ENCODE measurements around the gene DUSP8.
A peak's percentile ranks its signal among the peaks of the same experiment; 100 is the strongest.

Gene DUSP8

GRCh38 chr11:1545432-1545831, 26.6 kb downstream of the DUSP8 start:
- Histone ChIP-seq H3K4me1 (ENCODE audit: control insufficient read depth, insufficient read depth, low read length) (peaks cover 3% of the 10 kb centered on the region; the same call in 1 of the 2 replicates), H3K4me3 (ENCODE audit: low read depth, low read length) (no peak overlapping the region), H3K9me3 (ENCODE audit: control insufficient read depth, insufficient read depth, low read depth, low read length) (no peaks in the 10 kb centered on the region), H3K36me3 (ENCODE audit: control insufficient read depth in 2 of 2, insufficient read depth in 1 of 2, low read length in 2 of 2) (no peaks in the 10 kb centered on the region), H3K27ac (ENCODE audit: extremely low read depth, low read depth, low read length) (no peak overlapping the region)
- TF ChIP-seq IKZF3 (tag by site-specific recombination; IDR thresholded peaks at IDR 0.05), result no peak
- no peak for TF ChIP-seq MZF1 (tag by site-specific recombination; IDR thresholded peaks at IDR 0.05; ENCODE audit: borderline replicate concordance)
- no peak for TF ChIP-seq ZNF792 (tag by site-specific recombination; IDR thresholded peaks at IDR 0.05)
- TF ChIP-seq ZNF366 (tag by site-specific recombination; conservative IDR thresholded peaks at IDR 0.05), result peak; percentile 87
- ChIA-PET CTCF (interaction anchor here (0.6 to 5.4 kb wide), 7 partner anchors 13 to 240 kb away, joined by 3 to 138 read pairs (median 4); no protein-coding TSS in a partner anchor), POLR2A (no interaction called here)

DNA sequence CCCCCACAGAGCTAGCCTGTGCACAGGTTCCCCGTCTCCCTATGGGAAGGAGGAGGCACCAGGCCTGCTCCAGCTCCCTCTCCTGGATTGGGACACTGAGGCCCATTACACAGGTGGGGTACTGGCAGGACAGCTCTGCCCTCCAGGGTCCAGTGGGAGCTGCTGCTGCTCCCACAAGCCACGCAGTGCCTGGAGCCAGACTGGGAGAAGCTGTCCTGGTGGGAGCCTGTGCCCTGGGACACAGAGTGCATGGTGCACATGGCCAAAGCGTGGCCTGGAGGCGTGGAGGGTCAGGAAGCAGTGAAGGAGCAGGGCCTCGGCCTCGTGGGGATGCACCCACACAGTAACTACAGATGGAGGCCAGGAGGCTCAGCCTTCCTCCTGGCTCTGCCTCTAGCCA, 27.5 kb downstream of the DUSP8 start:
- TF ChIP-seq, protein P1, sequence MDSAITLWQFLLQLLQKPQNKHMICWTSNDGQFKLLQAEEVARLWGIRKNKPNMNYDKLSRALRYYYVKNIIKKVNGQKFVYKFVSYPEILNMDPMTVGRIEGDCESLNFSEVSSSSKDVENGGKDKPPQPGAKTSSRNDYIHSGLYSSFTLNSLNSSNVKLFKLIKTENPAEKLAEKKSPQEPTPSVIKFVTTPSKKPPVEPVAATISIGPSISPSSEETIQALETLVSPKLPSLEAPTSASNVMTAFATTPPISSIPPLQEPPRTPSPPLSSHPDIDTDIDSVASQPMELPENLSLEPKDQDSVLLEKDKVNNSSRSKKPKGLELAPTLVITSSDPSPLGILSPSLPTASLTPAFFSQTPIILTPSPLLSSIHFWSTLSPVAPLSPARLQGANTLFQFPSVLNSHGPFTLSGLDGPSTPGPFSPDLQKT (IDR thresholded peaks at IDR 0.05; ENCODE audit: borderline replicate concordance, low read depth, low read length), result no peak
- TF ChIP-seq INSM2 (tag by site-specific recombination; IDR thresholded peaks at IDR 0.05) (no peak), ZSCAN23 (tag by site-specific recombination; IDR thresholded peaks at IDR 0.05) (no peak)
- Histone ChIP-seq H3K9me3 (ENCODE audit: control insufficient read depth, insufficient read depth, low read depth, low read length) (no peaks in the 10 kb centered on the region), H3K4me3 (ENCODE audit: low read depth, low read length) (no peak overlapping the region), H3K36me3 (ENCODE audit: control insufficient read depth in 2 of 2, insufficient read depth in 1 of 2, low read length in 2 of 2) (no peaks in the 10 kb centered on the region), H3K27ac (ENCODE audit: extremely low read depth, low read depth, low read length) (no peak overlapping the region), H3K4me1 (ENCODE audit: control insufficient read depth, insufficient read depth, low read length) (peaks cover 3% of the 10 kb centered on the region; the same call in 1 of the 2 replicates)
- CTCF ChIA-PET, result interaction anchor here (5.4 kb wide), 1 partner anchor 29 kb away, joined by 138 read pairs; no protein-coding TSS in a partner anchor
- POLR2A ChIA-PET, result no interaction called here

DNA sequence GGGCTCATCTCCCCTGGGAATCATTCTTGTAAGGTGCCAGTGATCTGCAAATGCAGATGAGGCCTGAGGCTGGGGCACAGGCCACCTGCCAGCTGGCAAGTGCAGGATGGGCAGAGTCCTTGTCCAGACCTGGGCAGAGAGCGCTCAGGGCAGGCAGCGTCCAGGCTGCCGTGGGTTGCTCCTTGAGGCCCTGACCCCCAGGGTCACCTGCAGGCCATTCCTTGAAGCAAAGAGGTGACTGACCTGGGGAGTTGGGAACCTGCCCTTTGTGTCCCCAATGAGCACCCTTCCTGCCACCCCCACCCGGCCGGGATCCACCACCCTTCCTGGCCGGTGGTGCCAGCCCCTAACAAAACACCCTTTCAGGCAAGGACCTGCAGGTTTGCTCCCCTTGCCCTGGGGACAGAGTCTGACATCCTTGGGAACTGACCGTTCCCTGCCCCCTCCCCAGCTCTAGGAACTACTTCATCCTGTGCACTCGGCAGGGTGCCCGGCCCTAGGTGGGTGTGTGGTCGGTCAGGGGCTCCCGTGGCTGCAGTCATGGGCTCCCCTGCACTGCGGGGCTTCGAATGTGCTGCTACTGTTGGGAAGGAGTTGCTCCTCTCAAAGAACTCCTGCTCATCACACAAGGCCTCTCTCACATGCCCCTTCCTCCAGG, 28.3 kb downstream of the DUSP8 start:
- ChIA-PET POLR2A (no interaction called here), CTCF (interaction anchor here (5.4 kb wide), 1 partner anchor 30 kb away, joined by 138 read pairs; no protein-coding TSS in a partner anchor)
- Histone ChIP-seq H3K4me3 (ENCODE audit: low read depth, low read length) (no peak overlapping the region), H3K36me3 (ENCODE audit: control insufficient read depth in 2 of 2, insufficient read depth in 1 of 2, low read length in 2 of 2) (no peaks in the 10 kb centered on the region), H3K9me3 (ENCODE audit: control insufficient read depth, insufficient read depth, low read depth, low read length) (no peaks in the 10 kb centered on the region), H3K4me1 (ENCODE audit: control insufficient read depth, insufficient read depth, low read length) (peaks cover 3% of the 10 kb centered on the region; the same call in 1 of the 2 replicates), H3K27ac (ENCODE audit: extremely low read depth, low read depth, low read length) (no peak overlapping the region)
- TF ChIP-seq ZNF677 (tag by site-specific recombination; IDR thresholded peaks at IDR 0.05) (no peak), REST (tag by site-specific recombination; IDR thresholded peaks at IDR 0.05) (no peak), SP7 (tag by site-specific recombination; IDR thresholded peaks at IDR 0.05) (no peak), ZNF19 (tag by site-specific recombination; IDR thresholded peaks at IDR 0.05; ENCODE audit: low read depth) (no peak)
- TF ChIP-seq, protein P2, sequence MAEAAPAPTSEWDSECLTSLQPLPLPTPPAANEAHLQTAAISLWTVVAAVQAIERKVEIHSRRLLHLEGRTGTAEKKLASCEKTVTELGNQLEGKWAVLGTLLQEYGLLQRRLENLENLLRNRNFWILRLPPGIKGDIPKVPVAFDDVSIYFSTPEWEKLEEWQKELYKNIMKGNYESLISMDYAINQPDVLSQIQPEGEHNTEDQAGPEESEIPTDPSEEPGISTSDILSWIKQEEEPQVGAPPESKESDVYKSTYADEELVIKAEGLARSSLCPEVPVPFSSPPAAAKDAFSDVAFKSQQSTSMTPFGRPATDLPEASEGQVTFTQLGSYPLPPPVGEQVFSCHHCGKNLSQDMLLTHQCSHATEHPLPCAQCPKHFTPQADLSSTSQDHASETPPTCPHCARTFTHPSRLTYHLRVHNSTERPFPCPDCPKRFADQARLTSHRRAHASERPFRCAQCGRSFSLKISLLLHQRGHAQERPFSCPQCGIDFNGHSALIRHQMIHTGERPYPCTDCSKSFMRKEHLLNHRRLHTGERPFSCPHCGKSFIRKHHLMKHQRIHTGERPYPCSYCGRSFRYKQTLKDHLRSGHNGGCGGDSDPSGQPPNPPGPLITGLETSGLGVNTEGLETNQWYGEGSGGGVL (tag by site-specific recombination; IDR thresholded peaks at IDR 0.05), result no peak
